ENCODE data around the gene CCDC167. TPM values are rescaled to one million over a fixed set of nuclear protein-coding genes. Genes with fewer than 3 reads are reported as not detected.

Gene CCDC167
- 10 to 100 TPM; 23.4 to 35.0 (median 30.8) TPM for total RNA-seq

- H3K4me3 ChIP-seq = peak within 1 kb of the TSS; percentile 68 to 85 (median 82)
- H3K36me3 ChIP-seq = no peaks in the 10 kb centered on the region
- TF ChIP-seq CTCF (IDR thresholded peaks at IDR 0.05 in 4 of 5, conservative IDR thresholded peaks at IDR 0.05 in 1 of 5) (no peak), POLR2A (IDR thresholded peaks at IDR 0.05) (no peak)
- intact Hi-C loops (cut with DNase I; ENCODE audit: low total_unique reads) (no loop called here), in situ Hi-C loops (cut with MboI; ENCODE audit: low sequenced_read_pairs in 4 of 4) (loop anchor here in 3 of 4 donors (25.0 kb wide), 1 partner anchor 188 kb away; the partner anchor contains the start of gene MDGA1 (in 3 of the 3))
- peak; percentile 96 for ATAC-seq
- peak within 1 kb of the TSS; percentile 12 to 67 (median 43) for H3K27ac ChIP-seq
- peaks cover 8% of the 10 kb centered on the region in 2 donors for H3K4me1 ChIP-seq
- DNase-seq = peak; percentile 85 to 88
- no peaks in the 10 kb centered on the region for H3K27me3 ChIP-seq
- no peaks in the 10 kb centered on the region for H3K9me3 ChIP-seq
Measured at GRCh38 chr6:37499433-37500293, at the start of gene CCDC167. TSS of gene CCDC167 (minus strand) at chr6:37499893. CDS start at chr6:37499863, 30 bp downstream.

- TF ChIP-seq POLR2A (IDR thresholded peaks at IDR 0.05) = no peak
- TF ChIP-seq CTCF (IDR thresholded peaks at IDR 0.05 in 4 of 5, conservative IDR thresholded peaks at IDR 0.05 in 1 of 5) = no peak
- Histone ChIP-seq H3K4me3 (no peak overlapping the region), H3K9me3 (no peaks in the 10 kb centered on the region), H3K4me1 (no peaks in the 10 kb centered on the region), H3K27ac (no peak overlapping the region), H3K27me3 (peaks cover 0 to 2% (median 0%) of the 10 kb centered on the region in 3 donors), H3K36me3 (no peaks in the 10 kb centered on the region)
- intact Hi-C loops (cut with DNase I; ENCODE audit: low total_unique reads) = no loop called here
- ATAC-seq = no peak
- in situ Hi-C loops (cut with MboI; ENCODE audit: low sequenced_read_pairs in 4 of 4) = no loop called here
- DNase-seq = no peak
Measured at GRCh38 chr6:37549154-37549553, 49.5 kb upstream of the CCDC167 start.

- Histone ChIP-seq H3K9me3 (no peaks in the 10 kb centered on the region), H3K4me1 (no peaks in the 10 kb centered on the region), H3K27ac (no peak overlapping the region), H3K4me3 (no peak overlapping the region), H3K36me3 (no peaks in the 10 kb centered on the region), H3K27me3 (peaks cover 0 to 2% (median 0%) of the 10 kb centered on the region in 3 donors)
- intact Hi-C loops (cut with DNase I; ENCODE audit: low total_unique reads) = no loop called here
- ATAC-seq = no peak
- in situ Hi-C loops (cut with MboI; ENCODE audit: low sequenced_read_pairs in 4 of 4) = no loop called here
- TF ChIP-seq POLR2A (IDR thresholded peaks at IDR 0.05) (no peak), CTCF (IDR thresholded peaks at IDR 0.05 in 4 of 5, conservative IDR thresholded peaks at IDR 0.05 in 1 of 5) (no peak)
- no peak for DNase-seq
Measured at GRCh38 chr6:37548067-37548674, 48.5 kb upstream of the CCDC167 start.

GRCh38 chr6:37547564-37548061 is 47.9 kb upstream of the CCDC167 start:
- DNase-seq (no peak), ATAC-seq (no peak)
- in situ Hi-C loops (cut with MboI; ENCODE audit: low sequenced_read_pairs in 4 of 4) = no loop called here

More at GRCh38 chr6:37547564-37548061, 47.9 kb upstream of the CCDC167 start:
- no peaks in the 10 kb centered on the region for H3K4me1 ChIP-seq
- no peaks in the 10 kb centered on the region for H3K36me3 ChIP-seq
- no peaks in the 10 kb centered on the region for H3K9me3 ChIP-seq
- intact Hi-C loops (cut with DNase I; ENCODE audit: low total_unique reads) = no loop called here
- H3K27me3 ChIP-seq = no peaks in the 10 kb centered on the region
- H3K4me3 ChIP-seq = no peak overlapping the region
- no peak for TF ChIP-seq POLR2A (IDR thresholded peaks at IDR 0.05)
- TF ChIP-seq CTCF (IDR thresholded peaks at IDR 0.05 in 4 of 5, conservative IDR thresholded peaks at IDR 0.05 in 1 of 5) = no peak
- no peak overlapping the region for H3K27ac ChIP-seq
